Smooth muscle cell (in vitro differentiated cells): ENCODE results near the gene GLYAT. TPM values are rescaled to one million over a fixed set of nuclear protein-coding genes. Genes with fewer than 3 reads are reported as not detected.

Experiments
- DNase-seq: peaks from one replicate; lab custom pipeline; 2025; ENCODE audit not compliant: unreplicated experiment; lab: John Stamatoyannopoulos, UW
- H2AFZ ChIP-seq: fragments of 200-600 bp; sonication (generic); 2 replicates; pipeline ENCODE4 v1.6.0; 2016; ENCODE audit warnings: antibody characterized with exemption, low read depth, mild to moderate bottlenecking
- H3F3A ChIP-seq: fragments of 200-600 bp; sonication (generic); 2 replicates; pipeline ENCODE4 v1.6.0; 2017; ENCODE audit warnings: antibody characterized with exemption, low read depth
- H3K27ac ChIP-seq: fragments of 200-600 bp; sonication (generic); 2 replicates; pipeline ENCODE4 v1.5.1; 2016; ENCODE audit warnings: low read depth, mild to moderate bottlenecking
- H3K27me3 ChIP-seq: fragments of 200-600 bp; sonication (generic); 2 replicates; pipeline ENCODE4 v1.6.1; 2016; ENCODE audit warnings: low read depth, mild to moderate bottlenecking
- H3K36me3 ChIP-seq: fragments of 200-600 bp; sonication (generic); 2 replicates; pipeline ENCODE4 v1.5.1; 2016; ENCODE audit warnings: low read depth
- H3K4me1 ChIP-seq: fragments of 200-600 bp; sonication (generic); 2 replicates; pipeline ENCODE4 v1.5.1; 2016; ENCODE audit warnings: low read depth
- H3K4me2 ChIP-seq: fragments of 200-600 bp; sonication (generic); 2 replicates; pipeline ENCODE4 v1.6.0; 2016; ENCODE audit warnings: mild to moderate bottlenecking
- H3K4me3 ChIP-seq: fragments of 200-600 bp; sonication (generic); 2 replicates; pipeline ENCODE4 v1.5.1; 2016; ENCODE audit warnings: mild to moderate bottlenecking
- H3K79me2 ChIP-seq: fragments of 200-600 bp; sonication (generic); 2 replicates; pipeline ENCODE4 v1.6.0; 2016; ENCODE audit warnings: low read depth, mild to moderate bottlenecking
- H3K9ac ChIP-seq: fragments of 200-600 bp; sonication (generic); 2 replicates; pipeline ENCODE4 v1.6.0; 2016; ENCODE audit warnings: low read depth
- H3K9me3 ChIP-seq: fragments of 200-600 bp; sonication (generic); replicated peaks from 2 replicates; pipeline ENCODE4 v1.5.1; 2016; ENCODE audit warnings: low read depth
- H4K20me1 ChIP-seq: fragments of 200-600 bp; sonication (generic); 2 replicates; pipeline ENCODE4 v1.6.0; 2016; ENCODE audit warnings: low read depth
- CTCF ChIP-seq: fragments of 200-600 bp; sonication (generic); IDR thresholded peaks from 2 replicates; pipeline ENCODE4 v1.5.1; 2017; ENCODE audit warnings: borderline replicate concordance, mild to moderate bottlenecking, antibody characterized with exemption; ENCODE audit not compliant: insufficient read depth, poor library complexity, severe bottlenecking
- WGBS: methylation state at CpG from one replicate; pipeline ENCODE4 v1.1.7; 2016; ENCODE audit warnings: low lambda C conversion rate; 5-methylcytosine and 5-hydroxymethylcytosine counted together
- polyA plus RNA-seq: library from polyadenylated mRNA; unstranded; fragments of >200 nt; fragmentation: Nextera tagmentation; extraction: Ambion mirVana; gene quantifications from 2 replicates; pipeline ENCODE4 v1.2.1, GENCODE V29; 2016
- total RNA-seq: library from RNA; depleted of rRNA; stranded (reverse); fragments of >200 nt; gene quantifications from 2 replicates; pipeline ENCODE4 v1.2.3, GENCODE V29; 2014

The GLYAT gene
- total and polyA plus RNA-seq, 2 experiments from 2014 or later = not detected

DNA sequence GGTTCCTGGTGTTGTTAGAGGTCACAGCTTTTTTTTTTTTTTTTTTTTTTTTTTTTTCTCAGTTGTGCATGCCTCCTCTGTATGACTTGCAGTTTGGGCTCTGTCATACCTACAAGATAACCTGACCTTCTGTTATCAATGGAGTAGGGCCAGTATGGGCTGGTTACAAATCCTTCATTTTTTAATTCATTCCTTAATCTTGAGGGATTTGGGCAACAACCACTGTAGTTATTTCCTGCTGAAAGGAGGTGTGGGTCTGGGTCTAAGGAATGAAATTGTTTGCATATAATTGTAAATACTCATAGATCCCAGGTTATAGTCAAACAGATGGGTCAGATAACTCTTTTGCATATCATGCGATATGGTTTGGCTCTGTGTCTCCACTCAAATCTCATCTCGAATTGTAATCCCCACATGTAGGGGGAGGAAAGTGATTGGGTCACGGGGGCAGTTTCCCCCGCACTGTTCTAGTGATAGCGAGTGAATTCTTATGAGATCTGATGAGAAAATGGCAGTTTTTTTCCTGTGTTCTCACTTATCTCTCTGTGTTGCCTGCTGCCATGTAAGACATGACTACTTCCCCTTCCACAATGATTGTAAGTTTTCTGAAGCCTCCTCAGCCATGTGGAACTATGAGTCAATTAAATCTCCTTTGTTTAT, 14.1 kb upstream of the GLYAT start:
- Histone ChIP-seq H4K20me1 (no peaks in the 10 kb centered on the region), H3K27ac (no peak overlapping the region), H3K9ac (no peak overlapping the region), H3K27me3 (no peaks in the 10 kb centered on the region), H3K4me3 (no peak overlapping the region), H3K4me1 (no peaks in the 10 kb centered on the region), H3K36me3 (no peaks in the 10 kb centered on the region), H2AFZ (no peak overlapping the region), H3K9me3 (peaks cover 5% of the 10 kb centered on the region), H3K4me2 (no peak overlapping the region), H3F3A (no peaks in the 10 kb centered on the region), H3K79me2 (no peaks in the 10 kb centered on the region)
- 64% methylated on average over 5 of the region's 5 CpGs for WGBS
- no peak for TF ChIP-seq CTCF
- no peak for DNase-seq

GRCh38 chr11:58744988-58745704, 13.4 kb upstream of the GLYAT start:
- no peaks in the 10 kb centered on the region for H4K20me1 ChIP-seq
- no peak overlapping the region for H3K9ac ChIP-seq
- no peak overlapping the region for H2AFZ ChIP-seq
- no peak overlapping the region for H3K4me3 ChIP-seq
- no peaks in the 10 kb centered on the region for H3K36me3 ChIP-seq
- TF ChIP-seq CTCF = no peak
- H3K27ac ChIP-seq = no peak overlapping the region
- H3K4me2 ChIP-seq = no peak overlapping the region
- peaks cover 5% of the 10 kb centered on the region for H3K9me3 ChIP-seq
- DNase-seq = no peak
- no peaks in the 10 kb centered on the region for H3F3A ChIP-seq
- H3K4me1 ChIP-seq = no peaks in the 10 kb centered on the region
- H3K27me3 ChIP-seq = no peaks in the 10 kb centered on the region
- no peaks in the 10 kb centered on the region for H3K79me2 ChIP-seq

DNA sequence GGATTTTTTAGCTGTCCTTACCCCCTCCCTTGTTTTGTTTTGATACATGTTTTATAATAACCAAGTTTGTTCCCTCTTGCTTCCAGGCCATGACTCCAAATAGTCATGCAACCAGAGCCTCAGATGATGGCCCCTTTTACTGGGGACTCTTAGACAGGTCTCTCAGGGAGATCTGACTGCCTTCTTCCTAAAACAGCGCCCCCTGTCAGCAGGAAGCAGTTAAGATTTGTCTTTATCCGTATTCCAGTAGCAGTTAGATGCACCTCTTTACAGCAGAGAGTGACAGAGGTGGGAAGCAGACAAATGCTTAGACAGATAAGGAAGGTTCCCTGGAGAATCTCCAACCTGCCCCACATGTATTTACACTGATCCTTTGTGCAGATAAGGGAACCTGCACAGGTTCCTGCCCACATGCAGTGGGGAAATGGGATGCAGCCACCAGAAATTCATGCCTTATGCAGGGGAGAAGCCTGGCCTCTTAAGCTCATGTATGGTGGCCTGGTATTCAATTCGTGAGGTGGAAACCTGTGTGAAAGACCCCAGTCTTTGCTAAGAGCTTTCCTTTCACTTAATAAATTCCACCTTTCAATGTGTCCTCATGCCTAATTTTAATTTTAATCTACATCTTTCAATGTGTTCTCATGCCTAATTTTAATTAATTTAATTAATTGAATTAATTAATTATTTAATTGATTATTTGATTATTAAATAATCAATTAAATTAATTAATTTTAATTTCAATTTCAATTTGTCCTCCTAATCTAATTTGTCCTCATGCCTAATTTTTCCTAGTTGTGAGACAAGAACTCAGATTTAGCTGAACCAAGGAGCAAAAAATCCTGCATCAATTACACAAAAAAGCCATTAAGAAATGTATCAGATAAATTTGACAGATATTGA, 11.5 kb upstream of the GLYAT start:
- Histone ChIP-seq H3K27ac (no peak overlapping the region), H3F3A (no peaks in the 10 kb centered on the region), H3K9ac (no peak overlapping the region), H3K4me3 (no peak overlapping the region), H3K79me2 (no peaks in the 10 kb centered on the region), H2AFZ (no peak overlapping the region), H3K4me2 (no peak overlapping the region), H3K36me3 (no peaks in the 10 kb centered on the region), H3K4me1 (no peaks in the 10 kb centered on the region), H3K27me3 (no peaks in the 10 kb centered on the region), H3K9me3 (no peaks in the 10 kb centered on the region), H4K20me1 (no peaks in the 10 kb centered on the region)
- no peak for TF ChIP-seq CTCF
- no peak for DNase-seq
- WGBS = 30% methylated on average over 3 of the region's 3 CpGs
